ENCODE results near the gene VENTX.

Gene VENTX

GRCh38 chr10:133201948-133202725, 35.5 kb upstream of the VENTX start:
- DNase-seq (ENCODE audit: low read depth in 2 of 2): no peak

DNA sequence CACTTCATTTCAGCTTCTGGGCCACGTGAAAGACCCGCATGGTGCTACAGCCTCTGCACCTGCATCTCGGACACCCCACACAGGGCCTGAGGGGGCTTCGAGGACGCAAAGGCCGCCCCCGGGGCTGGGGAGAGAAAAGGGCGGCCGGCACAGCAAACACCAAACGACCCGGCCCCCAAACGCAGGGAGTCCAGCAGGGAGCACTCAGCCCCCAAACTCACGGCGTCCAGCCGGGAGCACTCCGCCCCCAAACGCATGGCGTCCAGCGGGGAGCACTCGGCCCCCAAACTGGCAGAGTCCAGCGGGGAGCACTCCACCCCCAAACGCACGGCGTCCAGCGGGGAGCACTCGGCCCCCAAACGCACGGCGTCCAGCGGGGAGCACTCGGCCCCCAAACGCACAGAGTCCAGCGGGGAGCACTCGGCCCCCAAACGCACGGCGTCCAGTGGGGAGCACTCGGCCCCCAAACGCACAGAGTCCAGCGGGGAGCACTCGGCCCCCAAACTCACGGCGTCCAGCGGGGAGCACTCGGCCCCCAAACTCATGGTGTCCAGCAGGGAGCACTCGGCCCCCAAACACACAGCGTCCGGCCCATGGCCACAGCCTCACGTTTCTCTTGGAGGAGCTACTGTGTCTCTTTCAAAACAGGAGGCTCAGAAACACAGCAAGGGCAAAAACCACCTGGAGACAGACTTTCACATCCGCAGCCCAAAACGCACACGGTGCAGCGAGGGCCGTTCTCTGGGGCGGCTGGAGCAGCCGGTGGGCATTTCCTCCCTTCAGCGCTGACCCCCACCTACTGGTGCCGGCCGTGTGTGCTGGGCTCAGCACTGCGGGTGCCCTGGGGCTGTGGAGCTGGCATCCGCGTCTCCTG, 34.6 kb upstream of the VENTX start:
- DNase-seq (ENCODE audit: low read depth in 2 of 2): no peak

DNA sequence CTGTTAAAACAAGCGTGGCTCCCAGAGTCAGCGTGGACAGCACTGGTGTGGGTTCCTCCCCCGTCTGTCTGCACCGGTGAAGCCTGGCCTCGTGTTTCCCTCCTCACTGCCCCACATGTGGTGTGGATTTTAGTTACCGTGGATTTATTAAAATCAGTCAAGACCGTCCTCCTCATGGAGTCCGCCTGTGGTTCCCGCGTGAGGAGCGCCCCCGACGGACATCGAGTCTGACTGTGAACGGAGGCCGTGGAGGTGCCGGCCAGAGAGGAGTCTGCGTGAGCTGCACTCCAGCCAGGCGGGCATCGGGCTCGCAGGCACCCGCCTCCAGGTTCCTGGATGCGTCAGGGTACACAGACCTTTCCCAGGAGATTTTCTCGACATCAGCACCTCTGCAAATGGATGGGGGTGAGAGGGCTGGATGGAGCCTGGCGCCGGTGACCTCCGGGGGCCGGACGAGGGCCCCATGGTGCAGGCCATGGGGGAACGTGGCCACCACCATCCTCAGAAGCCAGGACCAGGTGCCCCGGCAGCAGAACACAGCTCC, 33.9 kb upstream of the VENTX start:
- no peak for DNase-seq (ENCODE audit: low read depth in 2 of 2)

- no peak for DNase-seq (ENCODE audit: low read depth in 2 of 2)
Measured at GRCh38 chr10:133204226-133205015, 33.2 kb upstream of the VENTX start.

DNA sequence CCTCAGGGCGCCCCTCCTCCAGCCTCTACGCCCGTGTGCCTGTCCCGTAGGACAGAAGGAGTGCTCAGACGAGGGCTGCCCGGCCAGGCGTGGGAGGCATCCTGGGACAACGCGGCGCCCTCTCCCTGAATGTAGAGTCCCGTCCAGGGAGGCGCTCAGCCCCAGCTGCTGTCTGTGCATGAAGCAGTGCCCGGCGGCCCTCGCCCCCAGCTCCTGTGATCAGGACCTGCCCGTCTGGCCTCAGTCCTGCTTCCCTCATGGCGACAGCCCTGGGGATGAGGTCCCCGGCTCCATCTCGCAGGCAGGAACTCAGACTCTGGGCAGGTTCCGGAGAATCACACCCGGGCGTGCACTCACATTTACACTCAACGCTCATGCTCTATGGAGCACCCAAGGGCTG, 32.5 kb upstream of the VENTX start:
- no peak for DNase-seq (ENCODE audit: low read depth in 2 of 2)

DNA sequence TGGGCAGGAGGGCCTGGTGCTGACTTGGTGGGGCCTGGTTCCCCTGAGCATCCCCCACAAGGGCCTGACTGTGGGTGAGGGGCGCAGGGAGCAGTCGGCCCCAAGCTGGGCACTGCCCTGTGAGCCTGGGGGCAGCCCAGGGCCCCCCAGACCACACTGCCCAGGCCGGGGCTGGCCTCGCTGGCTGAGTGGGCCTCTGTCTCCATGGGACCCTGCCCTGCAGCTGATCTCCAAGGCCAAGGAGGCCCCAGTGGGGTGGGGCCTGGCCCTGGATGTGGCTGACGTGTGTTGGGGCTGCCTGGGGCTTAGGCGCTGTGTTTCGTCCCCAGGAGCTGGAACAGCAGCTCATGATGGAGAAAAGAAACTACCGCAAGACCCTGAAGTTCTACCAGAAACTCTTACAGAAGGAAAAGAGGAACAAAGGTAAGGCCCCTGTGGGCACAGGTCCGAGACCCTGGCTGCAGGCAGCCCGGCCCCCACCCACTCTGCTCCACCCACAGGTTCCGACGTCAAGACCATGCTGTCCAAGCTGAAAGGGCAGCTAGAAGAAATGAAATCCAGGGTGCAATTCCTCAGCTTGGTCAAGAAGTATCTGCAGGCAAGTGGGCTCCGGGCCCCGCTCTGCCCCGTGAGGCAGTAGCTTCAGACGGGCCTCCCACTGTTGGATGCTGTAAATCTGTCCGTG, 31.2 kb upstream of the VENTX start:
- no peak for DNase-seq (ENCODE audit: low read depth in 2 of 2)

- no peak for DNase-seq (ENCODE audit: low read depth in 2 of 2)
Measured at GRCh38 chr10:133207041-133207600, 30.5 kb upstream of the VENTX start.

DNA sequence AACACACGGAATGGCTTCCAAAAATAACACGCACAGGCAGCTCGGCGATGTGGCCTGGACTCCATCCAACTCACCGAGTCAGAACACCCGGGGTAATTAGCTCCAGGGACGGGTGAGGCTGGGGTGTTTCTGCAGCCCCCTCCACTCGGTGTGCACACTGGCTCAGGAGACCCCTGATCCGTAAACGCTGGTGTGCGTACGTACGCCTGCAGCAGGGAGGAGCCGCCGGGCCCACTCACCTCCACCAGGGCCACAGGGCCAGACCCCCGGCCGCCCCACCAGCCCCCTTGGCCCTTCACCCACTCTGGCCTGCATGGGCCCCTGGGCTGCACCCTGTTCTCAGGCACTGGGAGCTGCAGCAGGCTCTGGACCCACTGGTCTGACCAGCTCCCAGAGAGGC, 30.0 kb upstream of the VENTX start:
- DNase-seq (ENCODE audit: low read depth in 2 of 2): no peak

- DNase-seq (ENCODE audit: low read depth in 2 of 2): no peak
Measured at GRCh38 chr10:133208466-133208865, 29.2 kb upstream of the VENTX start.

DNA sequence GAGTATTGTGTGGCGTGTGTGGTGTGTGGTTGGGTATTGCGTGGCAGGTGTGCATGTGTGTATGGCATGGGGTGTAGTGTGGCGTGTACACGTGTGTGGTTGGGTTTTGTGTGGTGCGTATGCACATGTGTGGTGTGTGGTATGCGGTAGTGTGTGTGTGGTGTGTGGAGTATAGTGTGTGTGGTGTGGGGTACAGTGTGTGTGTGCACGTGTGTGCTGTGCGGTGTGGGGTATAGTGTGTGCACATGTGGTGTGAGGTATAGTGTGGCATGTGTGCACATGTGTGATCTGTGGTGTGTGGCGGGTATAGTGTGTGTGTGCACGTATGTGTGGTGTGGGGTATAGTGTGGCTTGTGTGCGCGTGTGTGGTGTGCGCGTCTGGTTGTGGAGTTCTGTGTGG, 28.5 kb upstream of the VENTX start:
- no peak for DNase-seq (ENCODE audit: low read depth in 2 of 2)

- no peak for DNase-seq (ENCODE audit: low read depth in 2 of 2)
Measured at GRCh38 chr10:133209641-133210040, 28.0 kb upstream of the VENTX start.

DNA sequence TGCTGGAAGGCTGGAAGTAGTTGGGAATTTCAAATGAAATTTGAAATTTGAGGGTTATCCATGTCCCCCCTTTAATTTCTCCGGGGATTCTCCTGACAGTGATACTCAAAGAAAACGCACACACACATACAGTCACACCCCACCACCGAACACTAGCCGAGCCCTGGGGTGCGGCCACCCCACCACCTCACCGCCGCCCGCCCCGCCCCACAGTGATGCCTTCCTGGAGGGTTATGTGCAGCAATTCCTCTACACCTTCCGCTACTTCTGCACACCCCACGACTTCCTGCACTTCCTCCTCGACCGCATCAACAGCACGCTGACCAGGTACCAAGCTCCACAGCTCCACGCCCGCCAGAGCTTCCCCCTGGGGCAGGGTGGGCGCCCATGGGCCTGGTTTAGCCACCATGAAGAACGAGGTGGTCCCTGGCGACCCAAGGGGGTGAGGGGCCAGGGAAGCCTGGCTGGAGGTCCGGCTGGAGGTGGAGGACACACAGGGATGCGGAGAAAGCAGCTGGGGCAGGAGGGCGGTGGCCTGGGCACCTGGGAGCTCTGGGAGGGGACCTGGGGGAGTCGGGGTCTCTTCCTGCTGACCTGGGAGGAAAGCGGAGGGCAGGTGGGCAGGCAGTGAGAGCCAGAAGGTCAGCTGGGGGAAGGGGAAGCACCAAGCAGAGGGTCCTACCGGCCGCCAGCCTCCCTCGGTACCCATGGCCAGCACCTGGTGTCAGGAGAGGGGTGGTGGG, 27.1 kb upstream of the VENTX start:
- no peak for DNase-seq (ENCODE audit: low read depth in 2 of 2)

- no peak for DNase-seq (ENCODE audit: low read depth in 2 of 2)
Measured at GRCh38 chr10:133211141-133211830, 26.4 kb upstream of the VENTX start.

- no peak for DNase-seq (ENCODE audit: low read depth in 2 of 2)
Measured at GRCh38 chr10:133211959-133212852, 25.4 kb upstream of the VENTX start.

DNA sequence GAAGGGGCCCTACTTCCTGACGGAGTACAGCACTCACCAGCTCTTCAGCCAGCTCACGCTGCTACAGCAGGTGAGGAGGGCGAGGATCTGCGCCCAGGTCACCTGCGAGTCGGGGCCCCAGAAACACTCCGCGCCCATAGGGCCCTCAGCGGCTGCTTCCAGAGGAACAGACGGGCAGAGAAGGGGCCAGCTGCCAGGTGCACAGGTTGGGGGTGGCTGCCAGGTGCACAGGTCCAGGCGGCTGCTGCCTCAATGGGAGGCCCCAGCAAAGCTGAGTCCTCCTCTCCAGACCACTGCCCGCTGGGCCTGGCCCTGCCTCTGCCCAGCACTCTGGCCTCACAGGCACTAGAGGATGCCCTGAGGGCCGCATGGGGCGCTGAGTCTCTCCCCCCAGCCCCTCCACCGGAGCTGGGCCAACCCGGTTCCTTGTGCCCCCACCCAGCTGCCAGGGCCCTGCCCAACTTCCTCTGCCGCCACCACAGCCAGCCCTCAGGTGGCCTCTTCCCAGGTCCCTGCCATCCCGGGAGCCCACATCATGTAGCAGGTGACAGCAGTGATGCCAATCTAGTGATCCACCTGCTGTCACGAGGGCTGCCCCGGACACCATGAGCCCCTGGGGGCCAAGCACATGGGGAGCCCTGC, 24.7 kb upstream of the VENTX start:
- no peak for DNase-seq (ENCODE audit: low read depth in 2 of 2)

- DNase-seq (ENCODE audit: low read depth in 2 of 2): no peak
Measured at GRCh38 chr10:133213641-133214467, 23.8 kb upstream of the VENTX start.

Measured in stimulated activated CD8-positive, alpha-beta memory T cell treated with anti-CD3 and anti-CD28 coated beads, Interleukin-7, amount 100 ng/mL, for 4 hours (primary cell).